Liver (tissue), 9 donors: ENCODE measurements around the gene NCLN. TPM values are rescaled to one million over a fixed set of nuclear protein-coding genes. Genes with fewer than 3 reads are reported as not detected.
A peak's percentile ranks its signal among the peaks of the same experiment; 100 is the strongest.

ENCODE experiments used
- DNase-seq: peaks from one replicate; pipeline ENCODE4 v3.0.0-alpha.2; 2017; ENCODE audit warnings: low spot score
- H3K27ac ChIP-seq, 2 donors: one replicate each; pipeline ENCODE4 v1.7.0; 2013; ENCODE audit warnings: inconsistent platforms in 2 of 2, low read length in 2 of 2, control low read depth in 1 of 2, low read depth in 1 of 2, mild to moderate bottlenecking in 1 of 2
- H3K27me3 ChIP-seq, 4 donors: one replicate each; pipeline versions ENCODE4 v1.6.1 to v1.7.0; 2013; ENCODE audit warnings: low read length in 3 of 4, inconsistent platforms in 1 of 4, mild to moderate bottlenecking in 1 of 4, moderate library complexity in 1 of 4; ENCODE audit not compliant: control insufficient read depth in 4 of 4, insufficient read depth in 4 of 4
- H3K36me3 ChIP-seq, 4 donors: one replicate each; pipeline versions ENCODE4 v1.6.1 to v1.7.0; 2013; ENCODE audit warnings: low read length in 3 of 4, mild to moderate bottlenecking in 3 of 4, low read depth in 1 of 4, moderate library complexity in 1 of 4; ENCODE audit not compliant: control insufficient read depth in 4 of 4, insufficient read depth in 3 of 4
- H3K4me1 ChIP-seq, 4 donors: one replicate each; pipeline versions ENCODE4 v1.6.1 to v1.7.0; 2013; ENCODE audit warnings: low read length in 3 of 4, mild to moderate bottlenecking in 3 of 4, moderate library complexity in 1 of 4; ENCODE audit not compliant: control insufficient read depth in 4 of 4, insufficient read depth in 4 of 4
- H3K4me3 ChIP-seq, 3 donors: one replicate each; pipeline versions ENCODE4 v1.6.1 to v1.7.0; 2013; ENCODE audit warnings: low read length in 3 of 3, control low read depth in 1 of 3, low read depth in 1 of 3, mild to moderate bottlenecking in 1 of 3
- H3K9ac ChIP-seq, 2 donors: one replicate each; pipeline ENCODE4 v1.7.0; 2013; ENCODE audit warnings: low read length in 2 of 2, mild to moderate bottlenecking in 2 of 2, moderate library complexity in 2 of 2, control low read depth in 1 of 2, low read depth in 1 of 2
- H3K9me3 ChIP-seq, 4 donors: one replicate each; pipeline versions ENCODE4 v1.6.1 to v1.7.0; 2013; ENCODE audit warnings: low read length in 3 of 4; ENCODE audit not compliant: control insufficient read depth in 4 of 4
- EGR1 ChIP-seq, 2 donors: IDR thresholded peaks; 2 replicates each; pipeline ENCODE4 v1.6.1; 2016 to 2018; ENCODE audit warnings: antibody characterized with exemption in 2 of 2, low read depth in 2 of 2
- FOXA1 ChIP-seq: IDR thresholded peaks from 2 replicates; pipeline ENCODE4 v1.6.1; 2016; ENCODE audit warnings: antibody characterized with exemption
- FOXA2 ChIP-seq: IDR thresholded peaks from 2 replicates; pipeline ENCODE4 v1.6.1; 2016; ENCODE audit warnings: antibody characterized with exemption
- GABPA ChIP-seq, 2 donors: IDR thresholded peaks in 1 of 2; conservative IDR thresholded peaks in 1 of 2; 2 replicates each; pipeline ENCODE4 v1.6.1; 2016; ENCODE audit warnings: antibody characterized with exemption in 2 of 2, mild to moderate bottlenecking in 1 of 2, moderate library complexity in 1 of 2
- HNF4A ChIP-seq, 2 donors: conservative IDR thresholded peaks; 2 replicates each; pipeline ENCODE4 v1.6.1; 2016; ENCODE audit warnings: antibody characterized with exemption in 2 of 2, mild to moderate bottlenecking in 2 of 2
- HNF4G ChIP-seq: IDR thresholded peaks from 2 replicates; pipeline ENCODE4 v1.6.1; 2016; ENCODE audit warnings: antibody characterized with exemption
- JUND ChIP-seq, 2 donors: IDR thresholded peaks; 2 replicates each; pipeline ENCODE4 v1.6.1; 2016; ENCODE audit warnings: antibody characterized with exemption in 2 of 2
- NR2F2 ChIP-seq: IDR thresholded peaks from 2 replicates; pipeline ENCODE4 v1.6.1; 2016; ENCODE audit warnings: antibody characterized with exemption
- RAD21 ChIP-seq, 2 donors: IDR thresholded peaks; 2 replicates each; pipeline ENCODE4 v1.6.1; 2016; ENCODE audit warnings: antibody characterized with exemption in 2 of 2, mild to moderate bottlenecking in 2 of 2
- RXRA ChIP-seq, 2 donors: IDR thresholded peaks; 2 replicates each; pipeline ENCODE4 v1.6.1; 2017 to 2018; ENCODE audit warnings: antibody characterized with exemption in 2 of 2, mild to moderate bottlenecking in 1 of 2
- SP1 ChIP-seq: IDR thresholded peaks from 2 replicates; pipeline ENCODE4 v1.6.1; 2018; ENCODE audit warnings: antibody characterized with exemption, mild to moderate bottlenecking
- TAF1 ChIP-seq: conservative IDR thresholded peaks from 2 replicates; pipeline ENCODE4 v1.6.1; 2016; ENCODE audit warnings: antibody characterized with exemption, mild to moderate bottlenecking
- YY1 ChIP-seq: IDR thresholded peaks from 2 replicates; pipeline ENCODE4 v1.6.1; 2016; ENCODE audit warnings: antibody characterized with exemption, mild to moderate bottlenecking
- WGBS: extraction: QIAGEN DNeasy Blood & Tissue Kit; methylation state at CpG from one replicate; pipeline ENCODE4 v1.1.7; 2013; 5-methylcytosine and 5-hydroxymethylcytosine counted together
- polyA plus RNA-seq, 2 donors: library from polyadenylated mRNA; stranded (reverse) in 1 of 2; unstranded in 1 of 2; fragments of 200-250 nt in 1 of 2; fragments of >200 nt in 1 of 2; fragmentation: Nextera tagmentation in 1 of 2; extraction: Ambion mirVana in 1 of 2; gene quantifications; one replicate each; pipeline versions ENCODE4 v1.2.1 to v1.2.3, GENCODE V29; 2013 to 2015
- total RNA-seq, 2 donors: library from RNA; depleted of rRNA; stranded (reverse); fragments of >200 nt; gene quantifications; one replicate each; pipeline ENCODE4 v1.2.3, GENCODE V29; 2014
- TF ChIP-seq, protein P1 (sequence below): IDR thresholded peaks from 2 replicates; pipeline ENCODE4 v1.6.1; 2016; ENCODE audit warnings: antibody characterized with exemption
- TF ChIP-seq, protein P2 (sequence below): IDR thresholded peaks from 2 replicates; pipeline ENCODE4 v1.6.1; 2016; ENCODE audit warnings: antibody characterized with exemption, mild to moderate bottlenecking
- TF ChIP-seq, protein P3 (sequence below): fragments of 150-350 bp; IDR thresholded peaks from 2 replicates; pipeline ENCODE4 v1.5.1; 2017; ENCODE audit warnings: improper control_type of control experiment, low read depth, low read length; ENCODE audit not compliant: missing input control
- TF ChIP-seq, protein P4 (sequence below): IDR thresholded peaks from 2 replicates; pipeline ENCODE4 v1.6.1; 2016; ENCODE audit warnings: antibody characterized with exemption
- TF ChIP-seq, protein P5 (sequence below): IDR thresholded peaks from 2 replicates; pipeline ENCODE4 v1.6.1; 2016; ENCODE audit warnings: antibody characterized with exemption
- donor health status: healthy.
- donor health status: healthy.
- donor health status: healthy.
- donor health status: healthy.
- donor health status: healthy.

The NCLN gene
- total and polyA plus RNA-seq, 4 donors = 29.5 to 50.8 (median 38.4) TPM

DNA sequence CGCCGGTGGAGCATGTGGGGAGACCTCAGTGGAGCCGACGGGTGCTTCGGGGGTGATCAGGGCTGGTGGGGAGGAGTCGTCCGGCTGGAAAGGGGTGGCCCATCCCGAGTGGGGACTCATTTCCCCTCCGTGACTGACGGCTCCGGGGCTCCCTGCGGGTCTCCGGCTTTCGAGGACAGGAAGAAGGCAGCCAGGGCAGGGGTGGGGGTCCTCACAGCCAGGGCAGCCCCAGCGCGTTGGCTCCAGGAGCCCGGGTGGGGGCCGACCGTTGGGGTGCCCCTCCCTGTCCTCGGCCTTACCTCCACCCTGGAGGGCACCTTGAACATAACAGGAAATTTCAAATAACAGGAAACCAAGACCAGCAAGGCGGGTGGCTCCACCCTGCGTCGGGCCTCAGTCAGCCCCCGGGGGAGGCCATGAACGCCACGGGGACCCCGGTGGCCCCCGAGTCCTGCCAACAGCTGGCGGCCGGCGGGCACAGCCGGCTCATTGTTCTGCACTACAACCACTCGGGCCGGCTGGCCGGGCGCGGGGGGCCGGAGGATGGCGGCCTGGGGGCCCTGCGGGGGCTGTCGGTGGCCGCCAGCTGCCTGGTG is 7.3 kb upstream of the NCLN start, which contains the start of gene S1PR4:
TSS of gene S1PR4 (plus strand) at position 393 of the 596 bp plus-strand sequence. CDS start at position 417, 24 bp downstream.
- peak within 1 kb of the TSS; percentile 67 to 69 for H3K27ac ChIP-seq
- no peaks in the 10 kb centered on the region for H3K36me3 ChIP-seq
- 73% methylated on average over 42 of the region's 42 CpGs for WGBS
- no peaks in the 10 kb centered on the region for H3K27me3 ChIP-seq
- H3K9ac ChIP-seq = no peak within 1 kb of the TSS
- DNase-seq = no peak
- no peaks in the 10 kb centered on the region for H3K9me3 ChIP-seq
- no peak for TF ChIP-seq YY1
- no peak for TF ChIP-seq TAF1
- TF ChIP-seq, protein P1, sequence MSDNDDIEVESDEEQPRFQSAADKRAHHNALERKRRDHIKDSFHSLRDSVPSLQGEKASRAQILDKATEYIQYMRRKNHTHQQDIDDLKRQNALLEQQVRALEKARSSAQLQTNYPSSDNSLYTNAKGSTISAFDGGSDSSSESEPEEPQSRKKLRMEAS = no peak
- no peak for TF ChIP-seq FOXA2
- TF ChIP-seq JUND (IDR thresholded peaks at IDR 0.05) = no peak
- TF ChIP-seq, protein P2, sequence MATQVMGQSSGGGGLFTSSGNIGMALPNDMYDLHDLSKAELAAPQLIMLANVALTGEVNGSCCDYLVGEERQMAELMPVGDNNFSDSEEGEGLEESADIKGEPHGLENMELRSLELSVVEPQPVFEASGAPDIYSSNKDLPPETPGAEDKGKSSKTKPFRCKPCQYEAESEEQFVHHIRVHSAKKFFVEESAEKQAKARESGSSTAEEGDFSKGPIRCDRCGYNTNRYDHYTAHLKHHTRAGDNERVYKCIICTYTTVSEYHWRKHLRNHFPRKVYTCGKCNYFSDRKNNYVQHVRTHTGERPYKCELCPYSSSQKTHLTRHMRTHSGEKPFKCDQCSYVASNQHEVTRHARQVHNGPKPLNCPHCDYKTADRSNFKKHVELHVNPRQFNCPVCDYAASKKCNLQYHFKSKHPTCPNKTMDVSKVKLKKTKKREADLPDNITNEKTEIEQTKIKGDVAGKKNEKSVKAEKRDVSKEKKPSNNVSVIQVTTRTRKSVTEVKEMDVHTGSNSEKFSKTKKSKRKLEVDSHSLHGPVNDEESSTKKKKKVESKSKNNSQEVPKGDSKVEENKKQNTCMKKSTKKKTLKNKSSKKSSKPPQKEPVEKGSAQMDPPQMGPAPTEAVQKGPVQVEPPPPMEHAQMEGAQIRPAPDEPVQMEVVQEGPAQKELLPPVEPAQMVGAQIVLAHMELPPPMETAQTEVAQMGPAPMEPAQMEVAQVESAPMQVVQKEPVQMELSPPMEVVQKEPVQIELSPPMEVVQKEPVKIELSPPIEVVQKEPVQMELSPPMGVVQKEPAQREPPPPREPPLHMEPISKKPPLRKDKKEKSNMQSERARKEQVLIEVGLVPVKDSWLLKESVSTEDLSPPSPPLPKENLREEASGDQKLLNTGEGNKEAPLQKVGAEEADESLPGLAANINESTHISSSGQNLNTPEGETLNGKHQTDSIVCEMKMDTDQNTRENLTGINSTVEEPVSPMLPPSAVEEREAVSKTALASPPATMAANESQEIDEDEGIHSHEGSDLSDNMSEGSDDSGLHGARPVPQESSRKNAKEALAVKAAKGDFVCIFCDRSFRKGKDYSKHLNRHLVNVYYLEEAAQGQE = no peak
- TF ChIP-seq, protein P3, sequence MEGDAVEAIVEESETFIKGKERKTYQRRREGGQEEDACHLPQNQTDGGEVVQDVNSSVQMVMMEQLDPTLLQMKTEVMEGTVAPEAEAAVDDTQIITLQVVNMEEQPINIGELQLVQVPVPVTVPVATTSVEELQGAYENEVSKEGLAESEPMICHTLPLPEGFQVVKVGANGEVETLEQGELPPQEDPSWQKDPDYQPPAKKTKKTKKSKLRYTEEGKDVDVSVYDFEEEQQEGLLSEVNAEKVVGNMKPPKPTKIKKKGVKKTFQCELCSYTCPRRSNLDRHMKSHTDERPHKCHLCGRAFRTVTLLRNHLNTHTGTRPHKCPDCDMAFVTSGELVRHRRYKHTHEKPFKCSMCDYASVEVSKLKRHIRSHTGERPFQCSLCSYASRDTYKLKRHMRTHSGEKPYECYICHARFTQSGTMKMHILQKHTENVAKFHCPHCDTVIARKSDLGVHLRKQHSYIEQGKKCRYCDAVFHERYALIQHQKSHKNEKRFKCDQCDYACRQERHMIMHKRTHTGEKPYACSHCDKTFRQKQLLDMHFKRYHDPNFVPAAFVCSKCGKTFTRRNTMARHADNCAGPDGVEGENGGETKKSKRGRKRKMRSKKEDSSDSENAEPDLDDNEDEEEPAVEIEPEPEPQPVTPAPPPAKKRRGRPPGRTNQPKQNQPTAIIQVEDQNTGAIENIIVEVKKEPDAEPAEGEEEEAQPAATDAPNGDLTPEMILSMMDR = no peak
- TF ChIP-seq RXRA (IDR thresholded peaks at IDR 0.05) = no peak
- TF ChIP-seq EGR1 (IDR thresholded peaks at IDR 0.05; ENCODE audit: low read depth in 2 of 2) = no peak
- TF ChIP-seq HNF4G = no peak
- TF ChIP-seq HNF4A (conservative IDR thresholded peaks at IDR 0.05) = no peak
- TF ChIP-seq, protein P4, sequence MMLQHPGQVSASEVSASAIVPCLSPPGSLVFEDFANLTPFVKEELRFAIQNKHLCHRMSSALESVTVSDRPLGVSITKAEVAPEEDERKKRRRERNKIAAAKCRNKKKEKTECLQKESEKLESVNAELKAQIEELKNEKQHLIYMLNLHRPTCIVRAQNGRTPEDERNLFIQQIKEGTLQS = no peak
- no peak for TF ChIP-seq GABPA (IDR thresholded peaks at IDR 0.05 in 1 of 2, conservative IDR thresholded peaks at IDR 0.05 in 1 of 2)
- TF ChIP-seq NR2F2 = no peak
- TF ChIP-seq, protein P5, sequence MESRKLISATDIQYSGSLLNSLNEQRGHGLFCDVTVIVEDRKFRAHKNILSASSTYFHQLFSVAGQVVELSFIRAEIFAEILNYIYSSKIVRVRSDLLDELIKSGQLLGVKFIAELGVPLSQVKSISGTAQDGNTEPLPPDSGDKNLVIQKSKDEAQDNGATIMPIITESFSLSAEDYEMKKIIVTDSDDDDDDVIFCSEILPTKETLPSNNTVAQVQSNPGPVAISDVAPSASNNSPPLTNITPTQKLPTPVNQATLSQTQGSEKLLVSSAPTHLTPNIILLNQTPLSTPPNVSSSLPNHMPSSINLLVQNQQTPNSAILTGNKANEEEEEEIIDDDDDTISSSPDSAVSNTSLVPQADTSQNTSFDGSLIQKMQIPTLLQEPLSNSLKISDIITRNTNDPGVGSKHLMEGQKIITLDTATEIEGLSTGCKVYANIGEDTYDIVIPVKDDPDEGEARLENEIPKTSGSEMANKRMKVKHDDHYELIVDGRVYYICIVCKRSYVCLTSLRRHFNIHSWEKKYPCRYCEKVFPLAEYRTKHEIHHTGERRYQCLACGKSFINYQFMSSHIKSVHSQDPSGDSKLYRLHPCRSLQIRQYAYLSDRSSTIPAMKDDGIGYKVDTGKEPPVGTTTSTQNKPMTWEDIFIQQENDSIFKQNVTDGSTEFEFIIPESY = no peak
- no peak for TF ChIP-seq FOXA1
- no peak for TF ChIP-seq RAD21 (IDR thresholded peaks at IDR 0.05)
- no peak for TF ChIP-seq SP1
- H3K4me1 ChIP-seq = peaks cover 0 to 2% (median 0%) of the 10 kb centered on the region in 4 donors
- peak within 1 kb of the TSS in 2 of 3 donors; percentile 15 to 33 for H3K4me3 ChIP-seq
